Measurements from ENCODE around the gene RNF141.

The RNF141 gene

GRCh38 chr11:10495464-10495786 is 45.6 kb downstream of the RNF141 start:
- no peak for DNase-seq

GRCh38 chr11:10494636-10495463 is 46.1 kb downstream of the RNF141 start:
- DNase-seq: no peak

- DNase-seq: no peak
These were observed 47.8 kb downstream of the RNF141 start for GRCh38 chr11:10493041-10493663.

GRCh38 chr11:10492084-10492483 is 48.9 kb downstream of the RNF141 start:
- DNase-seq: no peak

- DNase-seq: peak in 1 of 2 experiments; percentile 8
These were observed 50.4 kb downstream of the RNF141 start for GRCh38 chr11:10490398-10491241.

- DNase-seq: no peak
These were observed 51.0 kb downstream of the RNF141 start for GRCh38 chr11:10490032-10490397.

- no peak for DNase-seq
These were observed 51.9 kb downstream of the RNF141 start for GRCh38 chr11:10488934-10489691.

- DNase-seq: no peak
These were observed 52.7 kb downstream of the RNF141 start for GRCh38 chr11:10488121-10488933.

- no peak for DNase-seq
These were observed 53.9 kb downstream of the RNF141 start for GRCh38 chr11:10487002-10487647.

- no peak for DNase-seq
These were observed 54.7 kb downstream of the RNF141 start for GRCh38 chr11:10486161-10486840.

- DNase-seq: no peak
These were observed 55.3 kb downstream of the RNF141 start for GRCh38 chr11:10485646-10486045.

GRCh38 chr11:10484461-10485180 is 56.4 kb downstream of the RNF141 start:
- DNase-seq: no peak

GRCh38 chr11:10483584-10483983 is 57.4 kb downstream of the RNF141 start:
- DNase-seq: no peak

GRCh38 chr11:10483174-10483573 is 57.8 kb downstream of the RNF141 start:
- no peak for DNase-seq

GRCh38 chr11:10481560-10482349 is 59.2 kb downstream of the RNF141 start:
- no peak for DNase-seq

- no peak for DNase-seq
These were observed 60.2 kb downstream of the RNF141 start for GRCh38 chr11:10480760-10481159.

GRCh38 chr11:10480026-10480425 is 61.0 kb downstream of the RNF141 start:
- no peak for DNase-seq

- no peak for DNase-seq
These were observed 62.1 kb downstream of the RNF141 start for GRCh38 chr11:10478574-10479550.
